Measurements from ENCODE around the gene FAM107B.

FAM107B gene

GRCh38 chr10:14470920-14471319, 303.8 kb downstream of the FAM107B start:
- Mint-ChIP-seq H3K27me3 (ENCODE audit: low read depth) (peaks cover 16% of the 10 kb centered on the region), H3K4me3 (no peak overlapping the region), H3K9me3 (peaks cover 5% of the 10 kb centered on the region), H3K36me3 (ENCODE audit: low read depth) (no peaks in the 10 kb centered on the region), H3K4me1 (peaks cover 31% of the 10 kb centered on the region), H3K27ac (no peak overlapping the region)
- TF ChIP-seq CTCF (IDR thresholded peaks at IDR 0.05; ENCODE audit: unreplicated experiment in 3 of 3), result no peak

GRCh38 chr10:14468726-14469125, 306.0 kb downstream of the FAM107B start:
- H3K36me3 Mint-ChIP-seq (ENCODE audit: low read depth), result no peaks in the 10 kb centered on the region
- no peak for TF ChIP-seq CTCF (IDR thresholded peaks at IDR 0.05; ENCODE audit: unreplicated experiment in 3 of 3)
- no peak overlapping the region for H3K27ac Mint-ChIP-seq
- no peak overlapping the region for H3K4me3 Mint-ChIP-seq
- peaks cover 9% of the 10 kb centered on the region for H3K9me3 Mint-ChIP-seq
- H3K4me1 Mint-ChIP-seq, result peaks cover 26% of the 10 kb centered on the region
- H3K27me3 Mint-ChIP-seq (ENCODE audit: low read depth), result peaks cover 16% of the 10 kb centered on the region

Data from nephron (organoid).